Neuronal stem cell (in vitro differentiated cells): ENCODE measurements around the gene MMRN1.

Experiments
- DNase-seq: peaks from one replicate; pipeline ENCODE4 v3.0.0-alpha.2; 2013; ENCODE audit warnings: low spot score
- H2AFZ ChIP-seq: one replicate; pipeline ENCODE4 v1.6.1; 2013; ENCODE audit warnings: mild to moderate bottlenecking, low read length, inconsistent platforms
- H2AK5ac ChIP-seq: 2 replicates; pipeline ENCODE4 v1.6.1; 2013; ENCODE audit warnings: low read depth, mild to moderate bottlenecking, inconsistent platforms, low read length, moderate library complexity, mixed read lengths
- H2BK120ac ChIP-seq: 2 replicates; pipeline ENCODE4 v1.6.1; 2013; ENCODE audit warnings: low read depth, mild to moderate bottlenecking, inconsistent platforms, low read length, moderate library complexity, mixed read lengths
- H2BK12ac ChIP-seq: one replicate; pipeline ENCODE4 v1.6.1; 2013; ENCODE audit warnings: low read length, inconsistent platforms
- H2BK15ac ChIP-seq: 2 replicates; pipeline ENCODE4 v1.6.1; 2013; ENCODE audit warnings: mild to moderate bottlenecking, low read length, inconsistent platforms, mixed read lengths
- H2BK5ac ChIP-seq: one replicate; pipeline ENCODE4 v1.6.1; 2013; ENCODE audit warnings: inconsistent platforms, mild to moderate bottlenecking, low read length, moderate library complexity
- H3K14ac ChIP-seq: one replicate; pipeline ENCODE4 v1.6.1; 2013; ENCODE audit warnings: low read length, inconsistent platforms
- H3K18ac ChIP-seq: 2 replicates; pipeline ENCODE4 v1.6.1; 2013; ENCODE audit warnings: low read length, inconsistent platforms
- H3K23ac ChIP-seq: 2 replicates; pipeline ENCODE4 v1.6.1; 2013; ENCODE audit warnings: low read depth, mild to moderate bottlenecking, mixed read lengths, low read length, inconsistent platforms; ENCODE audit not compliant: poor library complexity
- H3K27ac ChIP-seq: replicated peaks from 3 replicates; pipeline ENCODE4 v1.5.1; 2013; ENCODE audit warnings: low read length, inconsistent platforms
- H3K27me3 ChIP-seq, 3 experiments: 2 replicates each; pipeline ENCODE4 v1.6.1; 2013; ENCODE audit warnings: low read length in 3 of 3, mild to moderate bottlenecking in 2 of 3, inconsistent platforms in 1 of 3, low read depth in 1 of 3, mixed read lengths in 1 of 3, moderate library complexity in 1 of 3; ENCODE audit not compliant: control insufficient read depth in 3 of 3, insufficient read depth in 3 of 3
- H3K36me3 ChIP-seq, 2 donors: replicated peaks in 1 of 2; 2 replicates each; pipeline ENCODE4 v1.6.1; 2013; ENCODE audit warnings: low read length in 2 of 2; ENCODE audit not compliant: control insufficient read depth in 2 of 2, insufficient read depth in 2 of 2
- H3K4ac ChIP-seq: 2 replicates; pipeline ENCODE4 v1.6.1; 2013; ENCODE audit warnings: inconsistent platforms, mild to moderate bottlenecking, low read length, moderate library complexity
- H3K4me1 ChIP-seq, 2 donors: 1 replicate in 1 of 2; 2 replicates in 1 of 2; pipeline ENCODE4 v1.6.1; 2013; ENCODE audit warnings: low read length in 2 of 2, low read depth in 1 of 2; ENCODE audit not compliant: control insufficient read depth in 2 of 2, insufficient read depth in 1 of 2
- H3K4me2 ChIP-seq: one replicate; pipeline ENCODE4 v1.6.1; 2013; ENCODE audit warnings: mild to moderate bottlenecking, low read length, inconsistent platforms; ENCODE audit not compliant: insufficient read depth, poor library complexity, severe bottlenecking
- H3K4me3 ChIP-seq, 2 donors: 2 replicates each; pipeline ENCODE4 v1.5.1; 2013; ENCODE audit warnings: low read length in 2 of 2, mild to moderate bottlenecking in 2 of 2, inconsistent platforms in 1 of 2, moderate library complexity in 1 of 2
- H3K79me1 ChIP-seq: one replicate; pipeline ENCODE4 v1.6.1; 2013; ENCODE audit warnings: low read depth, mild to moderate bottlenecking, inconsistent platforms, low read length, moderate library complexity
- H3K9ac ChIP-seq: one replicate; pipeline ENCODE4 v1.6.1; 2013; ENCODE audit warnings: mild to moderate bottlenecking, low read depth, low read length, inconsistent platforms; ENCODE audit not compliant: poor library complexity
- H3K9me3 ChIP-seq, 2 donors: replicated peaks in 1 of 2; 2 replicates each; pipeline versions ENCODE3 to v1.6.1; 2013; ENCODE audit warnings: low read length in 2 of 2, mild to moderate bottlenecking in 2 of 2, inconsistent platforms in 1 of 2, low read depth in 1 of 2, mixed read lengths in 1 of 2, moderate library complexity in 1 of 2; ENCODE audit not compliant: control insufficient read depth in 2 of 2, insufficient read depth in 1 of 2
- H4K8ac ChIP-seq: one replicate; pipeline ENCODE4 v1.6.1; 2013; ENCODE audit warnings: low read depth, mild to moderate bottlenecking, inconsistent platforms, low read length, moderate library complexity
- H4K91ac ChIP-seq: one replicate; pipeline ENCODE4 v1.6.1; 2013; ENCODE audit warnings: low read length, low read depth, mild to moderate bottlenecking, inconsistent platforms; ENCODE audit not compliant: poor library complexity
- WGBS, 2 donors: extraction: QIAGEN DNeasy Blood & Tissue Kit; methylation state at CpG; one replicate each; pipeline ENCODE4 v1.1.7; 2013; ENCODE audit warnings: missing lambda C conversion rate in 2 of 2, mixed read lengths in 1 of 2; ENCODE audit not compliant: insufficient read length in 2 of 2, insufficient replicate concordance in 1 of 2; ENCODE audit errors: extremely low coverage in 2 of 2; 5-methylcytosine and 5-hydroxymethylcytosine counted together

MMRN1 gene

DNA sequence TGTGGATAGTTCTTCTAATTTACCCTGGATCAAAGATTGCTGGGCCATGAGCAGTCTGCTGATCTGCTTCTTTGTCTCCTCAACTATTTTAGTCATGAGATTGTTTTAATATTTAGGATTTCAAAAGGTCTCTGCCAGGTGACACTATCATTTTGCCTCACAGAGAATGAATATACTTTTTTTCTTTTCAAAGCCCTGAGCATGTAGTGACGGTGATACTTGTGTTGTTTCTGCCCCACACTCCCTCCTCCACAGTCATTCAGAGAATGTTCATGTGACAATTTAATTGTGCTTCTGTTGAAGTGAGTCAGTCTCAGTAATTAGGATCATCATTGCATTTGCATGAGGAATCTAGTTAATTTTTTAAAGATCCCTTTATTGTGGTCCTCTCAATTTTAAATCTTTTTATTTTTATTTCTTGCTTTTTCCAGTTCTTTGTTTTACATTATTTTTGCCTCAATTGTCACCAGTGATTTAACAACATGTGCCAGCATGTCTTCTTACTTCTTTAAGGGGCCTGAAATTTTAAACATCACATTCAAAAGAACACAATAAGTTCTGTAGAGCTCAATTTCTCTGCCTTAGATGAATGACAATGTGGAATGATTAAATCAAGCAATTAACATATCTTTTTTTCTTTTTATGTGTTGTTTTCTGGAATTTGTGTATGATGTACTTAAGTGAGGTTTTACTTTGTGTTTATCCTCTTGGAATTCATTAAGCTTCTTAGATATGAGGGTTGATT is 12.3 kb downstream of the MMRN1 start:
- peak; percentile 6 for DNase-seq
- no peak overlapping the region for H3K4me2 ChIP-seq
- peaks cover 2 to 15% of the 10 kb centered on the region in 2 donors for H3K9me3 ChIP-seq
- H3K27ac ChIP-seq: no peak overlapping the region
- no peak overlapping the region for H3K18ac ChIP-seq
- no peaks in the 10 kb centered on the region for H3K79me1 ChIP-seq
- no peak overlapping the region for H4K91ac ChIP-seq
- H4K8ac ChIP-seq: no peak overlapping the region
- no peak overlapping the region for H2BK5ac ChIP-seq
- H3K14ac ChIP-seq: no peak overlapping the region
- no peak overlapping the region for H3K4ac ChIP-seq
- no peak overlapping the region for H3K23ac ChIP-seq
- H3K9ac ChIP-seq: no peak overlapping the region
- WGBS, 2 donors: no CpG with 5 or more reads among the region's 1 CpG
- peaks cover 0 to 32% of the 10 kb centered on the region in 2 donors for H3K36me3 ChIP-seq
- no peak overlapping the region for H2AFZ ChIP-seq
- no peak overlapping the region for H2BK12ac ChIP-seq
- H2BK15ac ChIP-seq: no peak overlapping the region
- H2AK5ac ChIP-seq: no peak overlapping the region
- H2BK120ac ChIP-seq: no peak overlapping the region
- no peaks in the 10 kb centered on the region for H3K27me3 ChIP-seq
- H3K4me3 ChIP-seq: no peak overlapping the region
- peaks cover 0 to 13% of the 10 kb centered on the region in 2 donors for H3K4me1 ChIP-seq

DNA sequence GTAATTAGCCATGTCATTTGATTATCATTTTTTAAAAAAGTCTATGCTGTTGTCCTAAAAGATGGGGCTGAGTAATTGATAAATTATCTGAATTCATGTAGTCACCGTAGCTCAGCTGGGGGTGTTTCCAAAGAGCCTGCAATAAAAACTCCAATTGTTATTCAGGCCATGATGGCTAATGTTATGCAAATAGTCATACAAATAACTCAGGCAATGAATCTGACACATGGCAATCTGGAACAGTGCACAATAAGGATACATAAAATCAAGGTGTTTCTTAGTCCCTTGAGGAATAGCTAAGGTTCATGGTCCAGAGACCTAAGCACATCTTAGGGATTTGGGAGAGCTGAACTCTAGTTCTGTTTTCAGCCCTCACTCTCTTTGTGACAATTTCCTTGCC is 15.2 kb downstream of the MMRN1 start:
- no peak overlapping the region for H2BK12ac ChIP-seq
- no peak overlapping the region for H2BK120ac ChIP-seq
- no peak overlapping the region for H3K4me2 ChIP-seq
- H2AK5ac ChIP-seq: no peak overlapping the region
- H3K79me1 ChIP-seq: no peaks in the 10 kb centered on the region
- H3K4me1 ChIP-seq: peaks cover 0 to 13% of the 10 kb centered on the region in 2 donors
- WGBS, 2 donors: no CpG with 5 or more reads among the region's 1 CpG
- H3K4ac ChIP-seq: no peak overlapping the region
- H3K14ac ChIP-seq: no peak overlapping the region
- no peak overlapping the region for H3K9ac ChIP-seq
- H3K18ac ChIP-seq: no peak overlapping the region
- no peak overlapping the region for H2BK5ac ChIP-seq
- H3K23ac ChIP-seq: no peak overlapping the region
- H4K8ac ChIP-seq: no peak overlapping the region
- peaks cover 2 to 15% of the 10 kb centered on the region in 2 donors for H3K9me3 ChIP-seq
- H2AFZ ChIP-seq: no peak overlapping the region
- H3K27me3 ChIP-seq: no peaks in the 10 kb centered on the region
- H3K36me3 ChIP-seq: peaks cover 0 to 56% of the 10 kb centered on the region in 2 donors
- H3K4me3 ChIP-seq: no peak overlapping the region
- no peak overlapping the region for H3K27ac ChIP-seq
- H4K91ac ChIP-seq: no peak overlapping the region
- H2BK15ac ChIP-seq: no peak overlapping the region
- no peak for DNase-seq

DNA sequence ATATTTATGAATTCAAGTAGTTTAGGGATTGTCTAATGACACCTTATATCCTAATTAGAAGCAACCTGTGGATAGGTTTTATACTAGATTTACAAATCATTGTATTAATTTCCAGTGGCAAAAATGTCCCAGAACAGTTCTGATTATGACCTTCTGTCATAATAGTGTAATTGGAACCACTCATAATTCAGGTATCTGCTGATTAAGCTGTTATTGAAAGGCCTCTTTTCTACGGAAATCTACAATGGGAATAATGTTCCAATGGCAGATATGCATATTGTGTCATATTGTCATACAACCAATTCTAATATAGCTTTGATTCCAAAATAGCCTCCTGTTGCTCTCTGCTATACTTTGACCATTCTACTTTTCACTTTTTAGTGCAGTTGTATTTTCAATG is 19.0 kb downstream of the MMRN1 start:
- no peak overlapping the region for H3K23ac ChIP-seq
- H2BK15ac ChIP-seq: no peak overlapping the region
- H3K18ac ChIP-seq: no peak overlapping the region
- no peak overlapping the region for H3K14ac ChIP-seq
- no peaks in the 10 kb centered on the region for H3K79me1 ChIP-seq
- no peak overlapping the region for H4K8ac ChIP-seq
- DNase-seq: no peak
- H3K4ac ChIP-seq: no peak overlapping the region
- peaks cover 2 to 11% of the 10 kb centered on the region in 2 donors for H3K9me3 ChIP-seq
- no peak overlapping the region for H3K4me3 ChIP-seq
- H2AK5ac ChIP-seq: no peak overlapping the region
- no peaks in the 10 kb centered on the region for H3K27me3 ChIP-seq
- H2BK12ac ChIP-seq: no peak overlapping the region
- H2BK5ac ChIP-seq: no peak overlapping the region
- no peaks in the 10 kb centered on the region for H3K4me1 ChIP-seq
- H2BK120ac ChIP-seq: no peak overlapping the region
- no peak overlapping the region for H3K4me2 ChIP-seq
- no peak overlapping the region for H4K91ac ChIP-seq
- no peak overlapping the region for H3K27ac ChIP-seq
- WGBS, 2 donors: no CpG with 5 or more reads among the region's 1 CpG
- no peak overlapping the region for H3K9ac ChIP-seq
- H3K36me3 ChIP-seq: peaks cover 0 to 64% of the 10 kb centered on the region in 2 donors
- H2AFZ ChIP-seq: no peak overlapping the region

DNA sequence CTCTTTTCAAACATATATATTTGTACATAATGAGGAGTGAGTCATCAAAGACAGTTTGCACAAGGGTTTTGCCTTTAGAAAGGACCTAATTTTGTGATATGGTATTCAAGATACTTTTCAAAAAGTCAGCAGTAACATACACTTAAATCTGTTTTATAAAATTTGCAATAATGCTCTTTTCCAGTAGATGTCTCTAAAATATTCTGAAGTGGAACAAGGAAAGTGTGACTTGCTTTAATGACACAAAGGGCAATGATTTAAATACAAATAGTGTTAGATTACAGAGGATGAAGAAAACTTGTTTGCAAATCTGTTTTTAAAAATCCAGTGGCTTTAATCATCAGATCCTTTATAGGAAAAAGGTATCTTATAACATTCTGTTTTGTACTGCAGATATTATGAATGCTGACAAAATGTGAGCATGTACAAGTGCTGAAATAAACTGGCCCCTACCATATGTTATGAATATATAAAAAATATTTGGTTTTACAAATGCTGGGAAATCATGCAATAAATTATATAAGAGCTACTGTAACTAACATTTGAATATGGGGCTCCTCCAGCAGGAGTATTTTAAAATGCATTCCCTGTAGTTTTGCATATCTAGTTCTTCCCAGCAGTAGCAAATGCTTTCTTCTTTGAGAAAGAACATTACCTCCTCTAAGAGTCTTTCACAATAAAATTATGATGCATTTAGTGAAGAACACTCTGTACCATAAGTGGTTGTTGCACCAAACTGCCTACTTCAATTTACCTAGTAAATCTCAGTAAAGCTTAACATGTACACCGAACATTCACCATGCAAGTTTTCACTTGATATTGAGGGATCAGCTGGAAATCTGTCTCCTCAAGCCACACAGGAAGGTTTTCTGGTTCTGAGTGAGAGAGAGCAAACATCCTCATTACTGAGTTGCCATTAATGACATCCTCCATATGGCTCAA is 20.2 kb downstream of the MMRN1 start:
- Histone ChIP-seq H2AK5ac (no peak overlapping the region), H3K14ac (no peak overlapping the region), H4K8ac (no peak overlapping the region), H3K79me1 (no peaks in the 10 kb centered on the region), H3K4me1 (no peaks in the 10 kb centered on the region), H3K9ac (no peak overlapping the region), H3K23ac (no peak overlapping the region), H3K27me3 (no peaks in the 10 kb centered on the region), H3K27ac (no peak overlapping the region), H2BK12ac (no peak overlapping the region), H4K91ac (no peak overlapping the region), H3K4me3 (no peak overlapping the region), H2AFZ (no peak overlapping the region), H3K4me2 (no peak overlapping the region), H3K4ac (no peak overlapping the region), H3K9me3 (peaks cover 2% of the 10 kb centered on the region in 2 donors), H2BK15ac (no peak overlapping the region), H2BK5ac (no peak overlapping the region), H3K36me3 (peaks cover 0 to 55% of the 10 kb centered on the region in 2 donors), H2BK120ac (no peak overlapping the region), H3K18ac (no peak overlapping the region)
- no peak for DNase-seq
- no CpG with 5 or more reads among the region's 1 CpG for WGBS, 2 donors
